ENCODE measurements around the gene BPGM.
"Not testable (repeated sequence)": the region's sequence is repeated elsewhere in the genome, so short reads cannot be mapped to it uniquely, and the experiment has no call there.

The BPGM gene

GRCh38 chr7:134639061-134639460 lies 7.6 kb upstream of the BPGM start:
- no peaks in the 10 kb centered on the region for H3K9me3 ChIP-seq (ENCODE audit: low read length)
- H2AFZ ChIP-seq (ENCODE audit: low read depth, low read length): no peak overlapping the region
- H3K4me1 ChIP-seq (ENCODE audit: insufficient read depth, low read length): no peaks in the 10 kb centered on the region
- H3K4me3 ChIP-seq (ENCODE audit: low read length): no peak overlapping the region
- peaks cover 6% of the 10 kb centered on the region for H3K27me3 ChIP-seq (ENCODE audit: insufficient read depth, low read length)
- no peaks in the 10 kb centered on the region for H3K36me3 ChIP-seq (ENCODE audit: insufficient read depth, low read length)

- Histone ChIP-seq H3K4me3 (ENCODE audit: low read length) (no peak overlapping the region), H3K9me3 (ENCODE audit: low read length) (no peaks in the 10 kb centered on the region), H2AFZ (ENCODE audit: low read depth, low read length) (no peak overlapping the region), H3K4me1 (ENCODE audit: insufficient read depth, low read length) (no peaks in the 10 kb centered on the region), H3K27me3 (ENCODE audit: insufficient read depth, low read length) (peaks cover 6% of the 10 kb centered on the region), H3K36me3 (ENCODE audit: insufficient read depth, low read length) (no peaks in the 10 kb centered on the region)
Observed at GRCh38 chr7:134639683-134640279, 6.9 kb upstream of the BPGM start.

GRCh38 chr7:134640842-134641715 lies 5.6 kb upstream of the BPGM start:
- Histone ChIP-seq H3K27me3 (ENCODE audit: insufficient read depth, low read length) (peaks cover 6% of the 10 kb centered on the region), H2AFZ (ENCODE audit: low read depth, low read length) (no peak overlapping the region), H3K4me1 (ENCODE audit: insufficient read depth, low read length) (peaks cover 9% of the 10 kb centered on the region), H3K4me3 (ENCODE audit: low read length) (no peak overlapping the region), H3K9me3 (ENCODE audit: low read length) (no peaks in the 10 kb centered on the region), H3K36me3 (ENCODE audit: insufficient read depth, low read length) (no peaks in the 10 kb centered on the region)

- H2AFZ ChIP-seq (ENCODE audit: low read depth, low read length); H3K4me3 ChIP-seq (ENCODE audit: low read length); H3K36me3 ChIP-seq (ENCODE audit: insufficient read depth, low read length): not testable (repeated sequence)
Observed at GRCh38 chr7:134641981-134642380, 4.7 kb upstream of the BPGM start.

GRCh38 chr7:134643131-134643530 lies 3.5 kb upstream of the BPGM start:
- no peak overlapping the region for H3K4me3 ChIP-seq (ENCODE audit: low read length)
- peaks cover 9% of the 10 kb centered on the region for H3K4me1 ChIP-seq (ENCODE audit: insufficient read depth, low read length)
- peaks cover 3% of the 10 kb centered on the region for H3K27me3 ChIP-seq (ENCODE audit: insufficient read depth, low read length)
- H3K9me3 ChIP-seq (ENCODE audit: low read length): no peaks in the 10 kb centered on the region
- H3K36me3 ChIP-seq (ENCODE audit: insufficient read depth, low read length): no peaks in the 10 kb centered on the region
- H2AFZ ChIP-seq (ENCODE audit: low read depth, low read length): no peak overlapping the region

More at GRCh38 chr7:134641981-134642380, 4.7 kb upstream of the BPGM start:
- H3K9me3 ChIP-seq (ENCODE audit: low read length); H3K4me1 ChIP-seq (ENCODE audit: insufficient read depth, low read length); H3K27me3 ChIP-seq (ENCODE audit: insufficient read depth, low read length): not testable (repeated sequence)

- no peaks in the 10 kb centered on the region for H3K9me3 ChIP-seq (ENCODE audit: low read length)
- peaks cover 9% of the 10 kb centered on the region for H3K4me1 ChIP-seq (ENCODE audit: insufficient read depth, low read length)
- H2AFZ ChIP-seq (ENCODE audit: low read depth, low read length): no peak overlapping the region
- H3K4me3 ChIP-seq (ENCODE audit: low read length): peak overlapping the region; percentile 75
- H3K27me3 ChIP-seq (ENCODE audit: insufficient read depth, low read length): no peaks in the 10 kb centered on the region
- H3K36me3 ChIP-seq (ENCODE audit: insufficient read depth, low read length): no peaks in the 10 kb centered on the region
Observed at GRCh38 chr7:134645478-134645877, 1.2 kb upstream of the BPGM start.

- no peaks in the 10 kb centered on the region for H3K27me3 ChIP-seq (ENCODE audit: insufficient read depth, low read length)
- H3K4me1 ChIP-seq (ENCODE audit: insufficient read depth, low read length): peaks cover 9% of the 10 kb centered on the region
- no peaks in the 10 kb centered on the region for H3K9me3 ChIP-seq (ENCODE audit: low read length)
- peak overlapping the region; percentile 75 for H3K4me3 ChIP-seq (ENCODE audit: low read length)
- no peaks in the 10 kb centered on the region for H3K36me3 ChIP-seq (ENCODE audit: insufficient read depth, low read length)
- H2AFZ ChIP-seq (ENCODE audit: low read depth, low read length): peak overlapping the region; percentile 40
Observed at GRCh38 chr7:134645935-134646334, 718 bp upstream of the BPGM start.

- H3K4me3 ChIP-seq (ENCODE audit: low read length): no peak overlapping the region
- peaks cover 9% of the 10 kb centered on the region for H3K4me1 ChIP-seq (ENCODE audit: insufficient read depth, low read length)
- no peak overlapping the region for H2AFZ ChIP-seq (ENCODE audit: low read depth, low read length)
- H3K27me3 ChIP-seq (ENCODE audit: insufficient read depth, low read length): no peaks in the 10 kb centered on the region
- H3K36me3 ChIP-seq (ENCODE audit: insufficient read depth, low read length): no peaks in the 10 kb centered on the region
- H3K9me3 ChIP-seq (ENCODE audit: low read length): no peaks in the 10 kb centered on the region
Observed at GRCh38 chr7:134648456-134648855, 1.8 kb downstream of the BPGM start.

GRCh38 chr7:134649226-134649775 lies 2.6 kb downstream of the BPGM start:
- no peaks in the 10 kb centered on the region for H3K27me3 ChIP-seq (ENCODE audit: insufficient read depth, low read length)
- H3K4me3 ChIP-seq (ENCODE audit: low read length): no peak overlapping the region
- peaks cover 9% of the 10 kb centered on the region for H3K4me1 ChIP-seq (ENCODE audit: insufficient read depth, low read length)
- H3K36me3 ChIP-seq (ENCODE audit: insufficient read depth, low read length): no peaks in the 10 kb centered on the region
- no peaks in the 10 kb centered on the region for H3K9me3 ChIP-seq (ENCODE audit: low read length)
- H2AFZ ChIP-seq (ENCODE audit: low read depth, low read length): no peak overlapping the region

- H3K9me3 ChIP-seq (ENCODE audit: low read length): no peaks in the 10 kb centered on the region
Observed at GRCh38 chr7:134651991-134652390, 5.3 kb downstream of the BPGM start.

GRCh38 chr7:134654104-134654775 lies 7.6 kb downstream of the BPGM start:
- no peaks in the 10 kb centered on the region for H3K36me3 ChIP-seq (ENCODE audit: insufficient read depth, low read length)
- no peaks in the 10 kb centered on the region for H3K4me1 ChIP-seq (ENCODE audit: insufficient read depth, low read length)
- no peak overlapping the region for H3K4me3 ChIP-seq (ENCODE audit: low read length)
- H2AFZ ChIP-seq (ENCODE audit: low read depth, low read length): no peak overlapping the region
- no peaks in the 10 kb centered on the region for H3K9me3 ChIP-seq (ENCODE audit: low read length)
- no peaks in the 10 kb centered on the region for H3K27me3 ChIP-seq (ENCODE audit: insufficient read depth, low read length)

More at GRCh38 chr7:134651991-134652390, 5.3 kb downstream of the BPGM start:
- no peaks in the 10 kb centered on the region for H3K27me3 ChIP-seq (ENCODE audit: insufficient read depth, low read length)
- H3K4me1 ChIP-seq (ENCODE audit: insufficient read depth, low read length): no peaks in the 10 kb centered on the region
- no peak overlapping the region for H3K4me3 ChIP-seq (ENCODE audit: low read length)
- H2AFZ ChIP-seq (ENCODE audit: low read depth, low read length): no peak overlapping the region
- H3K36me3 ChIP-seq (ENCODE audit: insufficient read depth, low read length): no peaks in the 10 kb centered on the region

GRCh38 chr7:134657526-134657925 lies 10.9 kb downstream of the BPGM start:
- no peaks in the 10 kb centered on the region for H3K27me3 ChIP-seq (ENCODE audit: insufficient read depth, low read length)

GRCh38 chr7:134660242-134660785 lies 13.7 kb downstream of the BPGM start:
- peaks cover 2% of the 10 kb centered on the region for H3K9me3 ChIP-seq (ENCODE audit: low read length)
- peaks cover 6% of the 10 kb centered on the region for H3K36me3 ChIP-seq (ENCODE audit: insufficient read depth, low read length)
- H3K4me3 ChIP-seq (ENCODE audit: low read length): no peak overlapping the region
- no peaks in the 10 kb centered on the region for H3K27me3 ChIP-seq (ENCODE audit: insufficient read depth, low read length)
- no peaks in the 10 kb centered on the region for H3K4me1 ChIP-seq (ENCODE audit: insufficient read depth, low read length)
- H2AFZ ChIP-seq (ENCODE audit: low read depth, low read length): no peak overlapping the region

More at GRCh38 chr7:134657526-134657925, 10.9 kb downstream of the BPGM start:
- Histone ChIP-seq H3K9me3 (ENCODE audit: low read length) (peaks cover 2% of the 10 kb centered on the region), H3K36me3 (ENCODE audit: insufficient read depth, low read length) (peaks cover 6% of the 10 kb centered on the region), H3K4me3 (ENCODE audit: low read length) (no peak overlapping the region), H3K4me1 (ENCODE audit: insufficient read depth, low read length) (no peaks in the 10 kb centered on the region), H2AFZ (ENCODE audit: low read depth, low read length) (no peak overlapping the region)
